BJ (cell line): ENCODE data around the gene MEGF8. TPM values are rescaled to one million over a fixed set of nuclear protein-coding genes. Genes with fewer than 3 reads are reported as not detected.

Source experiments
- CTCF ChIA-PET: fragments of 350-600 bp; formaldehyde crosslinking; extraction: SDS; loops from one replicate; lab custom pipeline; 2021; ENCODE audit warnings: antibody characterized with exemption, inconsistent platforms; lab: Yijun Ruan, JAX
- POLR2A ChIA-PET: fragments of 300-600 bp; sonication (Branson Sonifier 250); formaldehyde crosslinking; extraction: SDS; loops from one replicate; lab custom pipeline; 2021; ENCODE audit warnings: antibody characterized with exemption; lab: Charles Lee
- DNase-seq: peaks from one replicate; pipeline ENCODE4 v3.0.0-alpha.2; 2011; ENCODE audit warnings: low read depth
- H3K27me3 ChIP-seq: 2 replicates; pipeline ENCODE4 v1.6.0; 2011; ENCODE audit warnings: low read length; ENCODE audit not compliant: control insufficient read depth, insufficient read depth
- H3K36me3 ChIP-seq: 2 replicates; pipeline ENCODE4 v1.5.1; 2011; ENCODE audit warnings: low read length; ENCODE audit not compliant: control insufficient read depth, insufficient read depth
- H3K4me3 ChIP-seq: 2 replicates; pipeline ENCODE4 v1.5.1; 2011; ENCODE audit warnings: low read depth, mild to moderate bottlenecking, control low read depth, low read length
- CTCF ChIP-seq: IDR thresholded peaks from 2 replicates; pipeline ENCODE4 v1.5.1; 2011; ENCODE audit warnings: low read depth, mild to moderate bottlenecking, control low read depth, inconsistent platforms, low read length, moderate library complexity; ENCODE audit not compliant: insufficient read depth
- polyA plus RNA-seq: library from polyadenylated mRNA; depleted of rRNA; stranded (reverse); fragments of >200 nt; gene quantifications from 2 replicates; pipeline ENCODE4 v1.2.3, GENCODE V29; 2011

Gene MEGF8
- polyA plus RNA-seq, 1 experiment, result 9.6 TPM

GRCh38 chr19:42397263-42398166 lies 72.1 kb downstream of the MEGF8 start:
- peak overlapping the region; percentile 58 for H3K4me3 ChIP-seq
- TF ChIP-seq CTCF, result no peak
- no peaks in the 10 kb centered on the region for H3K27me3 ChIP-seq
- CTCF ChIA-PET, result interaction anchor here (1.1 to 3.4 kb wide), 5 partner anchors 9 to 152 kb away, joined by 3 to 10 read pairs (median 4); no protein-coding TSS in a partner anchor
- POLR2A ChIA-PET, result no interaction called here
- no peaks in the 10 kb centered on the region for H3K36me3 ChIP-seq
- DNase-seq, result no peak

GRCh38 chr19:42400404-42400803 lies 75.0 kb downstream of the MEGF8 start:
- ChIA-PET POLR2A (no interaction called here), CTCF (interaction anchor here (0.7 to 2.8 kb wide), 22 partner anchors 9 to 541 kb away, joined by 3 to 14 read pairs (median 4); partner anchors contain the start of genes CNFN, POU2F2, RPS19 and ZNF574)
- Histone ChIP-seq H3K27me3 (no peaks in the 10 kb centered on the region), H3K4me3 (no peak overlapping the region), H3K36me3 (no peaks in the 10 kb centered on the region)
- DNase-seq, result no peak
- TF ChIP-seq CTCF, result no peak

- Histone ChIP-seq H3K4me3 (peak overlapping the region; percentile 45), H3K36me3 (no peaks in the 10 kb centered on the region), H3K27me3 (no peaks in the 10 kb centered on the region)
- ChIA-PET CTCF (interaction anchor here (0.7 to 2.8 kb wide), 19 partner anchors 8 to 542 kb away, joined by 3 to 14 read pairs (median 5); partner anchors contain the start of genes POU2F2, RPS19 and ZNF574), POLR2A (no interaction called here)
- TF ChIP-seq CTCF, result peak; percentile 89
- no peak for DNase-seq
These were observed 76.2 kb downstream of the MEGF8 start for GRCh38 chr19:42401365-42402303.

- Histone ChIP-seq H3K36me3 (peaks cover 1% of the 10 kb centered on the region), H3K4me3 (peak overlapping the region; percentile 45), H3K27me3 (no peaks in the 10 kb centered on the region)
- no peak for DNase-seq
- TF ChIP-seq CTCF, result no peak
- CTCF ChIA-PET, result interaction anchor here (1.2 to 2.8 kb wide), 3 partner anchors 10 to 293 kb away, joined by 5 to 14 read pairs (median 13); no protein-coding TSS in a partner anchor
- POLR2A ChIA-PET, result no interaction called here
These were observed 77.1 kb downstream of the MEGF8 start for GRCh38 chr19:42402376-42403116.
